K562 (cell line): ENCODE data around the gene MLST8. TPM values are rescaled to one million over a fixed set of nuclear protein-coding genes. Genes with fewer than 3 reads are reported as not detected.

Experiments
- ATAC-seq: fragments of 200-7000 bp; cut with Tn5 transposase; 3 replicates; pipeline ENCODE4 v1.9.1; 2020; ENCODE audit warnings: moderate library complexity
- BruUV-seq: library from RNA; stranded (reverse); fragments of 400-500 nt; replicated peaks from 2 replicates; lab custom pipeline; 2021; lab: Mats Ljungman, UMichigan
- CTCF ChIA-PET: fragments of 300-600 bp; formaldehyde crosslinking; extraction: SDS; loops from one replicate; lab custom pipeline; 2021; ENCODE audit warnings: low intra/inter-chr PET ratio; lab: Yijun Ruan, JAX
- POLR2A ChIA-PET: fragments of 300-600, 350-650 bp; sonication (Branson Sonifier 250); formaldehyde crosslinking; extraction: SDS; loops from one replicate; lab custom pipeline; 2021; ENCODE audit warnings: antibody characterized with exemption, inconsistent platforms; lab: Yijun Ruan, JAX
- DNase-seq, 4 experiments: peaks; one replicate each; pipeline versions ENCODE4 v3.0.0 to v3.0.0-alpha.2; 2011 to 2018; ENCODE audit warnings: low spot score in 3 of 4, mixed read lengths in 3 of 4; ENCODE audit errors: extremely low read depth in 1 of 4
- FAIRE-seq: peaks from 2 replicates; lab custom pipeline; 2011; peaks lifted over from hg19 to GRCh38; lab: Jason Lieb, UNC
- H2AFZ ChIP-seq: 2 replicates; pipeline ENCODE4 v1.6.0; 2011; ENCODE audit warnings: low read depth, low read length, control low read depth, inconsistent platforms
- H3K27ac ChIP-seq: fragments of 200-600 bp; 3 replicates; pipeline ENCODE4 v1.8.0; 2011; ENCODE audit warnings: low read depth, mild to moderate bottlenecking, control low read depth, inconsistent platforms, low read length, moderate library complexity, mixed read lengths; ENCODE audit errors: extremely low read depth
- H3K27me3 ChIP-seq, 2 experiments: fragments of 300-600 bp in 1 of 2; 2 replicates in 1 of 2; 3 replicates in 1 of 2; pipeline versions ENCODE4 v1.6.0 to v1.8.0; 2011; ENCODE audit warnings: inconsistent platforms in 2 of 2, low read length in 2 of 2, mild to moderate bottlenecking in 1 of 2, mixed read lengths in 1 of 2, moderate library complexity in 1 of 2; ENCODE audit not compliant: control insufficient read depth in 2 of 2, insufficient read depth in 2 of 2
- H3K36me3 ChIP-seq: fragments of 300-600 bp; 3 replicates; pipeline ENCODE4 v1.8.0; 2011; ENCODE audit warnings: mild to moderate bottlenecking, low read length, inconsistent platforms; ENCODE audit not compliant: control insufficient read depth, insufficient read depth
- H3K4me1 ChIP-seq, 2 experiments: fragments of 200-600 bp in 1 of 2; replicated peaks in 1 of 2; 2 replicates in 1 of 2; 3 replicates in 1 of 2; pipeline versions ENCODE4 v1.5.1 to v1.8.0; 2011; ENCODE audit warnings: inconsistent platforms in 2 of 2, low read length in 2 of 2, mild to moderate bottlenecking in 1 of 2, mixed read lengths in 1 of 2, moderate library complexity in 1 of 2; ENCODE audit not compliant: control insufficient read depth in 2 of 2, insufficient read depth in 2 of 2
- H3K4me2 ChIP-seq: 2 replicates; pipeline ENCODE4 v1.6.1; 2011; ENCODE audit warnings: low read length, control low read depth, inconsistent platforms, mixed read lengths; ENCODE audit not compliant: insufficient read depth
- H3K4me3 ChIP-seq: fragments of 200-600 bp; sonication (generic), shearing (Covaris generic); 2 replicates; pipeline ENCODE4 v1.5.1; 2016; ENCODE audit warnings: control low read depth, inconsistent platforms
- H3K79me2 ChIP-seq: fragments of 200-600 bp; 3 replicates; pipeline ENCODE4 v1.8.0; 2011; ENCODE audit warnings: low read length, inconsistent platforms; ENCODE audit not compliant: control insufficient read depth, insufficient read depth
- H3K9ac ChIP-seq, 2 experiments: 2 replicates each; pipeline versions ENCODE4 v1.6.0 to v1.6.1; 2011; ENCODE audit warnings: low read depth in 2 of 2, low read length in 2 of 2, control low read depth in 1 of 2, inconsistent platforms in 1 of 2, mild to moderate bottlenecking in 1 of 2, mixed read lengths in 1 of 2; ENCODE audit not compliant: insufficient read depth in 1 of 2
- H3K9me1 ChIP-seq: one replicate; pipeline ENCODE4 v1.6.0; 2011; ENCODE audit warnings: inconsistent platforms, mild to moderate bottlenecking, low read length, moderate library complexity; ENCODE audit not compliant: control insufficient read depth, insufficient read depth
- H3K9me3 ChIP-seq: replicated peaks from 2 replicates; pipeline ENCODE4 v1.5.1; 2011; ENCODE audit warnings: low read depth, low read length, inconsistent platforms; ENCODE audit not compliant: control insufficient read depth, insufficient read depth
- H4K20me1 ChIP-seq: replicated peaks from 2 replicates; pipeline ENCODE4 v1.6.1; 2011; ENCODE audit warnings: low read length, inconsistent platforms, mixed read lengths; ENCODE audit not compliant: control insufficient read depth, insufficient read depth
- POLR2G ChIP-seq: fragments of 200-400 bp; formaldehyde crosslinking; IDR thresholded peaks from 2 replicates; pipeline ENCODE4 v1.6.1; 2017; ENCODE audit warnings: low read depth, mild to moderate bottlenecking, antibody characterized with exemption, low read length, moderate library complexity
- WGBS: fragments of 100-300 bp; shearing (Covaris generic); methylation state at CpG from one replicate; pipeline ENCODE4 v1.1.6; 2016; ENCODE audit warnings: low coverage, mixed read lengths; ENCODE audit not compliant: insufficient coverage; ENCODE audit errors: missing lambda C conversion rate; 5-methylcytosine and 5-hydroxymethylcytosine counted together
- in situ Hi-C: fragments of 300-500 bp; cut with MboI; formaldehyde crosslinking; loops from 4 replicates; pipeline ENCODE4 v1.15.0; 2018; ENCODE audit warnings: inconsistent platforms, mixed read lengths
- intact Hi-C: fragments of 100-400 bp; cut with micrococcal nuclease; formaldehyde crosslinking; loops from 2 replicates; pipeline ENCODE4 v1.14.2; 2022
- polyA plus RNA-seq, 8 experiments: library from polyadenylated mRNA; depleted of rRNA in 4 of 8; stranded (reverse) in 5 of 8; unstranded in 3 of 8; fragments of >200 nt; fragmentation: Nextera tagmentation in 2 of 8; fragmentation: Illumina TruSeq in 1 of 8; extraction: Ambion mirVana in 2 of 8; extraction: Trizol in 1 of 8; gene quantifications; 2 replicates each; pipeline versions ENCODE4 v1.2.1 to v1.2.3, GENCODE V29; 2011 to 2014; ENCODE audit warnings: inconsistent platforms in 1 of 8, missing spikeins in 1 of 8
- total RNA-seq, 7 experiments: library from RNA; depleted of rRNA in 6 of 7; stranded (reverse); fragments of >200 nt in 6 of 7; fragmentation: Illumina TruSeq in 2 of 7; extraction: Trizol in 2 of 7; gene quantifications; 2 replicates each; pipeline versions ENCODE4 v1.2.1 to v1.2.3, GENCODE V29; 2011 to 2021; ENCODE audit warnings: low replicate concordance in 1 of 7
- TF ChIP-seq, protein P1 (sequence below): sonication (generic); formaldehyde crosslinking; IDR thresholded peaks from 2 replicates; pipeline ENCODE4 v1.8.1; 2023; ENCODE audit warnings: missing genetic modification reagents, mild to moderate bottlenecking, borderline replicate concordance

Gene MLST8
- total and polyA plus RNA-seq, 9 of the 15 experiments (the other 6 are each of a cell fraction or from before 2014, with no cell fraction given), result 1.5 to 116 (median 43.3) TPM

DNA sequence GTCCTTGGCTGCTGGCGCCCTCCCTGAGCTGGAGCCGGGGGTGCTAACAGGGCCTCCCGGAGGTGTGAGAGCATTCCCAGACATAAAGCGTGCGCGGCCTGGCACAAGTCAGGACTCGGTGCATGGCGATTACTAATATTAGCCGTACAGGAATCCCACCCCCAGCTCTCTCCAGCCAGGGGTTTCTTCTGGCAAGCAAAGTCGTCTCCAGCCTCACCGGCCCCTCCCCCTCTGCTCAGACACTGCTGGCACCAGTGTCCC lies 13.9 kb upstream of the MLST8 start:
- Histone ChIP-seq H3K4me2 (no peak overlapping the region), H2AFZ (no peak overlapping the region), H3K27ac (no peak overlapping the region), H3K36me3 (no peaks in the 10 kb centered on the region), H3K4me1 (peaks cover 3 to 69% of the 10 kb centered on the region in 2 experiments; a peak in 4 of 5 replicates), H3K9me3 (no peaks in the 10 kb centered on the region), H3K4me3 (no peak overlapping the region), H3K9me1 (no peaks in the 10 kb centered on the region), H4K20me1 (0 out of 2 replicates have a peak, but pooled peaks cover 6% of the 10 kb centered on the region), H3K27me3 (no peaks in the 10 kb centered on the region), H3K9ac (peak overlapping the region in 1 of 2 experiments; percentile 58; a peak in 2 of 4 replicates), H3K79me2 (no peaks in the 10 kb centered on the region)
- DNase-seq (no peak), FAIRE-seq (no peak), ATAC-seq (no peak)
- CTCF ChIA-PET, result no interaction called here
- in situ Hi-C loops, result no loop called here
- 88% methylated on average over 9 of the region's 11 CpGs for WGBS
- POLR2A ChIA-PET, result interaction anchor here (1.2 to 3.4 kb wide), 3 partner anchors 21 to 36 kb away, joined by 5 to 11 read pairs (median 6); partner anchors contain the start of gene TRAF7
- intact Hi-C loops, result no loop called here
- peak; percentile 12; the same call in 1 of the 2 replicates for TF ChIP-seq POLR2G
- TF ChIP-seq, protein P1, sequence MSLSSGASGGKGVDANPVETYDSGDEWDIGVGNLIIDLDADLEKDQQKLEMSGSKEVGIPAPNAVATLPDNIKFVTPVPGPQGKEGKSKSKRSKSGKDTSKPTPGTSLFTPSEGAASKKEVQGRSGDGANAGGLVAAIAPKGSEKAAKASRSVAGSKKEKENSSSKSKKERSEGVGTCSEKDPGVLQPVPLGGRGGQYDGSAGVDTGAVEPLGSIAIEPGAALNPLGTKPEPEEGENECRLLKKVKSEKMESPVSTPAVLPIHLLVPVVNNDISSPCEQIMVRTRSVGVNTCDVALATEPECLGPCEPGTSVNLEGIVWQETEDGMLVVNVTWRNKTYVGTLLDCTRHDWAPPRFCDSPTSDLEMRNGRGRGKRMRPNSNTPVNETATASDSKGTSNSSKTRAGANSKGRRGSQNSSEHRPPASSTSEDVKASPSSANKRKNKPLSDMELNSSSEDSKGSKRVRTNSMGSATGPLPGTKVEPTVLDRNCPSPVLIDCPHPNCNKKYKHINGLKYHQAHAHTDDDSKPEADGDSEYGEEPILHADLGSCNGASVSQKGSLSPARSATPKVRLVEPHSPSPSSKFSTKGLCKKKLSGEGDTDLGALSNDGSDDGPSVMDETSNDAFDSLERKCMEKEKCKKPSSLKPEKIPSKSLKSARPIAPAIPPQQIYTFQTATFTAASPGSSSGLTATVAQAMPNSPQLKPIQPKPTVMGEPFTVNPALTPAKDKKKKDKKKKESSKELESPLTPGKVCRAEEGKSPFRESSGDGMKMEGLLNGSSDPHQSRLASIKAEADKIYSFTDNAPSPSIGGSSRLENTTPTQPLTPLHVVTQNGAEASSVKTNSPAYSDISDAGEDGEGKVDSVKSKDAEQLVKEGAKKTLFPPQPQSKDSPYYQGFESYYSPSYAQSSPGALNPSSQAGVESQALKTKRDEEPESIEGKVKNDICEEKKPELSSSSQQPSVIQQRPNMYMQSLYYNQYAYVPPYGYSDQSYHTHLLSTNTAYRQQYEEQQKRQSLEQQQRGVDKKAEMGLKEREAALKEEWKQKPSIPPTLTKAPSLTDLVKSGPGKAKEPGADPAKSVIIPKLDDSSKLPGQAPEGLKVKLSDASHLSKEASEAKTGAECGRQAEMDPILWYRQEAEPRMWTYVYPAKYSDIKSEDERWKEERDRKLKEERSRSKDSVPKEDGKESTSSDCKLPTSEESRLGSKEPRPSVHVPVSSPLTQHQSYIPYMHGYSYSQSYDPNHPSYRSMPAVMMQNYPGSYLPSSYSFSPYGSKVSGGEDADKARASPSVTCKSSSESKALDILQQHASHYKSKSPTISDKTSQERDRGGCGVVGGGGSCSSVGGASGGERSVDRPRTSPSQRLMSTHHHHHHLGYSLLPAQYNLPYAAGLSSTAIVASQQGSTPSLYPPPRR (CRISPR knock-in tag), result no peak
- no TSS peak for BruUV-seq
